K562 treated with DMSO at 1 percent for 12 hours (cell line): ENCODE measurements around the gene REXO4. TPM values are rescaled to one million over a fixed set of nuclear protein-coding genes. Genes with fewer than 3 reads are reported as not detected.

ENCODE experiments used
- total RNA-seq: library from RNA; unstranded; fragments of 300-600 nt; gene quantifications from 2 replicates; pipeline ENCODE4 v1.2.3, GENCODE V29; 2022; ENCODE audit not compliant: insufficient read depth

REXO4 gene, protein sequence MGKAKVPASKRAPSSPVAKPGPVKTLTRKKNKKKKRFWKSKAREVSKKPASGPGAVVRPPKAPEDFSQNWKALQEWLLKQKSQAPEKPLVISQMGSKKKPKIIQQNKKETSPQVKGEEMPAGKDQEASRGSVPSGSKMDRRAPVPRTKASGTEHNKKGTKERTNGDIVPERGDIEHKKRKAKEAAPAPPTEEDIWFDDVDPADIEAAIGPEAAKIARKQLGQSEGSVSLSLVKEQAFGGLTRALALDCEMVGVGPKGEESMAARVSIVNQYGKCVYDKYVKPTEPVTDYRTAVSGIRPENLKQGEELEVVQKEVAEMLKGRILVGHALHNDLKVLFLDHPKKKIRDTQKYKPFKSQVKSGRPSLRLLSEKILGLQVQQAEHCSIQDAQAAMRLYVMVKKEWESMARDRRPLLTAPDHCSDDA
- 20.1 and 25.7 TPM in 2 replicates for total RNA-seq

DNA sequence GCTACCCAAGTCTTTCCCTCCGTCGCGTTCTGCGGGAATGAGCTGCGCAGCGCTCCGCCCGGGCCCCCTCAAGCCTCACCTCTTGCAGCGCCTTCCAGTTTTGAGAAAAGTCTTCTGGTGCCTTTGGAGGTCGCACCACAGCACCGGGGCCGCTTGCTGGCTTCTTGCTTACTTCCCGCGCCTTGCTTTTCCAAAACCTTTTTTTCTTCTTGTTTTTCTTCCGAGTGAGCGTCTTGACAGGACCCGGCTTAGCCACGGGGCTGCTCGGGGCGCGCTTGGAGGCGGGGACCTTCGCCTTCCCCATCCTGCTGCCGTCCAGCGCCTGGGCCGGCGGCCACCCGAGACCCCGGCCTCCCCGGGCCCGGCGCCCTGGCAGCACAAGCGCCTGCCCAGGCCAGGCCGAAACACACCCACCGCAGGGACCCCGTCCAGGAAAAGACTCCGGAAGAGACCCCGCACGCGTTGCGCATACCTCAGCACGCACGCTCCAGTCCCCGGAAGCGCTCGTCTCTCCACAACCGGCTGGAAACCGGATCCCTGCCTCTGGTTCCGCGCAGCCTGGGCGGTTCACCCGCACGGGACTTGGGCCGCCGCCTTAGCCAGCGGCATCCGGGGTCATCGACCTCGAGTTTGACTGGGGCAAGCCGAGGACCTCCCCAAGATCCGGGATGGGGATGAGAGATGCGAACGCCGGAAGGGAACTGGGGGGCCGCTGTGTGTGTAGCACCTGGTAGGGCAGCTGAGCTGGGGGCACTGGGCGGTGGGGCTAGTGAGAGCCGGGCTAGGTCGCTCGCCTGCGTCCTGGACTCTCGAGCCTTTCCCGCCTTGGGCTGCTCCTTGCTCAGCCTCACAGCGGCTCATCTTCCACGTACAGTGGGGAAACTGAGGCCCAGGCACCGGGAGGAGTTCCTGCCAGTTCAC, at the start of gene REXO4:
Gene REXO4 (minus strand): TSS at position 470 of the 921 bp plus-strand sequence. CDS start 166 bp downstream, at position 304.

DNA sequence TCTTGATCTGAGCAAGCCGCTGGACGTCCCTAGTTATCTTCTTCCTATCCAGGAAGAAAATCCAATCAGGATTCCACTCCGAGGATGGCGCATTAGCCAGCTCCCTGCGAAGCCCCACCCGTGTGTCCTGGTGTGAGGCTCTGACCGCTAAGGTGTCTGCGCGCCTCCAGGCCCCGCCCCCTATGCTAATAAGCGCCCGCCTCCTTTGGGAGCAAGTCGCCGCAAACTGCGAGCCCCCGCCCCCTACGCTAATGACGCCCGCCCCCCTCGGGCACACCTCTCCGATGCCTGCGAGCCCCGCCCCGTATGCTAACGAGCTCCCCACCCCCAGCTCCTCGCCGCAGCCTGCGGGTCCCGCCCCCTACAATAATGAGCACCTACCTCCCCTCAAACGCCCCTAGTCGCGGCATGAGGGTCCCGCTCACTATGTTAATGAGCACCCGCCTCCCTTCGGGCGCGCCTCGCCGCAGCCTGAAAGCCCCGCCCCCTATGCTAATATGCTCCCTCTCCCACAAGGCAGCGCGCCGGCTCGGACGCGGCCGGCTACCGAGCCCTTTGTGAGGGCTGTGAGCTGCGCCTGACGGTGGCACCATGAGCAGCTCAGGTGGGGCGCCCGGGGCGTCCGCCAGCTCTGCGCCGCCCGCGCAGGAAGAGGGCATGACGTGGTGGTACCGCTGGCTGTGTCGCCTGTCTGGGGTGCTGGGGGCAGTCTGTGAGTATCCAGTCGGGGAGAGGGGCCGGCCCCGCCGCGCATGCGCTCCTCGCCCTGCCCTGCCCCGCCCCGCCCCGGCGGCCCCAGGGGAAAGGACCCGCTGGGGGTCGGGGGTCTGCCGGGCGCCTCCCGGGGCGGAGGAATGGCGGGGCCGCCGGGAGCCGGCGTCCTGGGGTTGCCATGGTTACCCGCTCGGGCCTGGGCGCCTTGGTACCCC, 41.9 kb upstream of the REXO4 start, which contains the start of gene CACFD1:
Gene CACFD1 (plus strand): TSS at position 503 of the 929 bp plus-strand sequence. CDS start 89 bp downstream, at position 592.

DNA sequence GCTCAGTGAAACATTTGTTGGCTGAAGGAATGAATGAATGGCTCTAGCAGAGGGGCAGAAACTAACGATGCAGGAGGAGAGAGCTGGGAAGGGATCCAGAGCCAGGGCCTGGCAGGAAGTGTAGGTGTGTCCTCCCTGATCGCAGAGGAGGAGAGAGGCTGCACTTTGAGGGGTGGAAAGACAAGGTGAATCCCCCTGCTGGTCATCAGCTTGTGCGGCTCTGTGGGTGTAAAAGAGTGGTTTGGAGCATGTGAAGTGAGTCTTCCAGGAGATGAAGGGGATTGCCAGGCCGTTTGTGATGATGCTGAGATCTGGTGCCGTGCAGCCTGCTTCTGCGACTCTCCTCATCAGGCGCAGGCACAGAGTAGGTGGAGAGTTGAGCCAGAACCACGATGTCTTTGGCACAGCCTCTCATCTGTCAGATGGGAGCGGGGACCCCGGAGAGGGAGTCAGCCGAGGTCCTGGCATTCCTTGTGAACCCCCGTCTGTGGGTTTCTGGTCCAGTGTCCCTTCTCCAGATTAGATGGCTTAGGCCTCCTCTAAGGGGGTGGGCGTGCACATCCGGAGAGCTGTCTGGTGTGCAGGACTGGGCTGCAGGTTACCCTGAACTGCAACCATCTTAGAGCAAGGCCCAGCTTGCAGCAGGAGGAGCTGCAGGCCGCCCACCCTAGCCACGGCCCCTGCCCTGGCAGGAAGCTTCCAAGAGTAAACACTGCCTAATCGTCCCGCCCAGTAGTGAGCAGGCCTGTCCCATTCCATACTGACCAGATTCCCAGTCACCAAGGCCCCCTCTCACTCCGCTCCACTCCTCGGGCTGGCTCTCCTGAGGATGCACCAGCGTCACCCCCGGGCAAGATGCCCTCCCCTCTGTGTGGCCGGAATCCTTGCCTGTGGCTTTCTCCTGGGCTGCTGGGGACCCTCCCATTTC, 4.1 kb upstream of the REXO4 start, which contains the start of gene ADAMTS13:
Gene ADAMTS13 (plus strand): TSS at position 753 of the 928 bp plus-strand sequence. CDS start 77 bp downstream, at position 830.

DNA sequence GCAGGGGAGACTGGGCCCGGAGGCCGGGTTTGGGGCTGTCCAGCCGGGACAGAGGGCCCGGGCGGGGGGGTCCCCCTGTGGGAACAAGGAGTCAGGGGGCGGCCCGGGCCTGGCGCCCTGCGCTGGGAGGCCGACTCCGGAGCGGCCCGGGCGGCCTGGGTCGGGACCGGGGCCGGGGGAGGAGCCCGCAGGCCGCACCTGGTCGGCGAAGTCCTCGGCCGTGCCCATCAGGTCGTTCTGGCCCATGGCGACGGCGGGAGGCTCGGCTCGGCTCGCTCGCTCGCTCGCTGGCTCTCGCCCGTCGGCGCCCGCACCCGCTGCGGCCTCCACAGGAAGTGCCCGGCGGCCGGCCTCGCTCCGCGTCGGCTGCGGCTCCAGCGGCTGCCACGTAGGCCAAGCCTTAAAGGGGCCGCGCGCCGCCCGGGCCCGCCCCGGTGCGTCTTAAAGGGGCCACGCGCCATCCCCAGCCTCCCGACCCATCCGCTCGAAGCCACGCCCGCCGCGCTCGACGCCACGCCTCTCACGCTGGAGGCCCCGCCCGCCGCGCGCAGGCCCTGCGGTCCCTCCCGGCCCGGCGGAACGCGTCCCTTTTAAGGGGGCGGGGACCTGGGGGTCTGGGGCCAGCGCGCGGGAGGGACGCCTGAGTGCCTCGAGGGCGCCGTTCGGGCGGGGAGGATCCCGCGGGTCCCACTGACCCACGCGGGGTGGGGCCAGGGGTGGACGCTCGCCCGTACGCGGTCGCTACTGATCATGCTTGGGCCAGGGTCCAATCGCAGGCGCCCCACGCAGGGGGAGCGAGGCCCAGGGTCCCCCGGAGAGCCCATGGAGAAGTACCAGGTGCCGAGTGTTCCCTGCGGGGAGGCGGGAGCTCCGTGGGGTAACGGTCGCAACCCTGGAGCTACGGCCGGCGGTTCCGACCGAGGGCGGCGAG, 41.8 kb downstream of the REXO4 start, which contains the start of the genes STKLD1 and SURF4:
Gene STKLD1 (plus strand): TSS at position 643 of the 931 bp plus-strand sequence. CDS start 108 bp downstream, at position 751.
Gene SURF4 (minus strand): TSS at position 337 of the 931 bp plus-strand sequence. CDS start 91 bp downstream, at position 246.

DNA sequence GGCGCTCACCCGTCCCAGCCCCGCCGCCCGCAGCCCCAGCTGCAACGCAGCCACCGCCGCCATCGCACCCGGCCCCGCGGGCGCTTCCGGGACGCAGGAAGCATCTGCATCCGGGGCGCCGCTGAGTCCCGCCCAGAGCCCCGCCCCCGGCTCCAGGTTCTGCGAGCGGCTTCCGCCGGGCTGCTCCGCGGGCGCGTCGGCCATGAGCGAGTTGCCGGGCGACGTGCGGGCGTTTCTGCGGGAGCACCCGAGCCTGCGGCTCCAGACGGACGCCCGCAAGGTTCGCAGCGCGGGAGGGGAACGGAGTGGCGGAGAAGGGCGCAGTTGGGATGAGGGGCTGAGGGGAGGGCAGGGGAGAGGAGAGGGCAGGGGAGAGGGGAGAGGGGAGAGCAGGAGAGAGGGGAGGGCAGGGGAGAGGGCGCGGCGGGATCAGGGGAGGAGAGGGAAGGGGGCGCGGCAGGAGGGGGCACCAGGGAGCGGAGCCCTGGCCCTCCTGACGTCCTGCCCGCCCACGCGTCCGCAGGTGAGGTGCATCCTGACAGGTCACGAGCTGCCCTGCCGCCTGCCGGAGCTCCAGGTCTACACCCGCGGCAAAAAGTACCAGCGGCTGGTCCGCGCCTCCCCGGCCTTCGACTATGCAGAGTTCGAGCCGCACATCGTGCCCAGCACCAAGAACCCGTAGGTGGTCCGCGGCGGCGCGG, 61.3 kb downstream of the REXO4 start, which contains the start of the genes SURF1 and SURF2:
Gene SURF1 (minus strand): TSS at position 97 of the 701 bp plus-strand sequence. CDS start 34 bp downstream, at position 63.
Gene SURF2 (plus strand): TSS at position 160 of the 701 bp plus-strand sequence. CDS start 43 bp downstream, at position 203.

Other genes with a start within 250 kb of the REXO4 start
- gene OBP2B, start 208.8 kb downstream of the REXO4 start, total RNA-seq = not detected in 2 replicates
- gene ABO, start 142.8 kb downstream of the REXO4 start, total RNA-seq = 2.8 and 9.1 TPM in 2 replicates
- gene SURF6, start 81.8 kb downstream of the REXO4 start, total RNA-seq = 13.2 and 16.9 TPM in 2 replicates
- gene MED22, start 69.9 kb downstream of the REXO4 start, total RNA-seq = 23.0 and 30.7 TPM in 2 replicates
- 5,716 and 6,453 TPM in 2 replicates for gene RPL7A, start 69.8 kb downstream of the REXO4 start, total RNA-seq
- 43.4 and 51.5 TPM in 2 replicates for gene SURF1, start 61.5 kb downstream of the REXO4 start, total RNA-seq
- gene SURF2, start 61.5 kb downstream of the REXO4 start, total RNA-seq = 43.8 and 66.8 TPM in 2 replicates
- gene SURF4, start 42.0 kb downstream of the REXO4 start, total RNA-seq = 123 and 195 TPM in 2 replicates
- gene STKLD1, start 41.6 kb downstream of the REXO4 start, total RNA-seq = 1.1 TPM in 1 of 2 replicates, not detected in the other
- 0.52 TPM in 1 of 2 replicates, not detected in the other for gene ADAMTS13, start 4.4 kb upstream of the REXO4 start, total RNA-seq
- gene CACFD1, start 42.0 kb upstream of the REXO4 start, total RNA-seq = 11.0 and 11.3 TPM in 2 replicates
- 0.98 and 2.2 TPM in 2 replicates for gene SLC2A6, start 61.1 kb upstream of the REXO4 start, total RNA-seq
- not detected in 2 replicates for gene MYMK, start 106.9 kb upstream of the REXO4 start, total RNA-seq
- not detected in 2 replicates for gene ADAMTSL2, start 116.7 kb upstream of the REXO4 start, total RNA-seq
- gene FAM163B, start 191.4 kb upstream of the REXO4 start, total RNA-seq = not detected in 2 replicates
- not detected in 2 replicates for gene DBH, start 218.4 kb upstream of the REXO4 start, total RNA-seq